ENCODE results near the gene EIF4E3. TPM values are rescaled to one million over a fixed set of nuclear protein-coding genes. Genes with fewer than 3 reads are reported as not detected.

EIF4E3 gene
- total and polyA plus RNA-seq, 9 donors: 4.2 to 10.4 (median 8.1) TPM

- WGBS (ENCODE audit: insufficient coverage): 85% methylated on average over 6 of the region's 8 CpGs
- no peaks in the 10 kb centered on the region for H3K9me3 ChIP-seq (replicated peaks; ENCODE audit: control insufficient read depth, low read depth, low read length)
Observed at GRCh38 chr3:71655061-71655460, 70.1 kb downstream of the EIF4E3 start.

GRCh38 chr3:71653414-71653807 lies 71.8 kb downstream of the EIF4E3 start:
- no peaks in the 10 kb centered on the region for H3K36me3 ChIP-seq (ENCODE audit: control insufficient read depth, insufficient read depth, low read length)
- H3K27me3 ChIP-seq (ENCODE audit: control insufficient read depth, insufficient read depth, low read length): no peaks in the 10 kb centered on the region
- peaks cover 2% of the 10 kb centered on the region for H3K4me1 ChIP-seq (ENCODE audit: control insufficient read depth, insufficient read depth, low read length)
- no CpG with 5 or more reads among the region's 6 CpGs for WGBS (ENCODE audit: insufficient coverage)
- peak; percentile 63 for DNase-seq
- H3K9me3 ChIP-seq (replicated peaks; ENCODE audit: control insufficient read depth, low read depth, low read length): no peaks in the 10 kb centered on the region
- no peak overlapping the region for H3K27ac ChIP-seq (ENCODE audit: low read length)
- no peak overlapping the region for H3K4me3 ChIP-seq (ENCODE audit: low read length)

More at GRCh38 chr3:71655061-71655460, 70.1 kb downstream of the EIF4E3 start:
- Histone ChIP-seq H3K4me1 (ENCODE audit: control insufficient read depth, insufficient read depth, low read length) (peaks cover 2% of the 10 kb centered on the region), H3K27ac (ENCODE audit: low read length) (no peak overlapping the region), H3K4me3 (ENCODE audit: low read length) (no peak overlapping the region), H3K36me3 (ENCODE audit: control insufficient read depth, insufficient read depth, low read length) (no peaks in the 10 kb centered on the region), H3K27me3 (ENCODE audit: control insufficient read depth, insufficient read depth, low read length) (no peaks in the 10 kb centered on the region)
- DNase-seq: no peak

GRCh38 chr3:71652781-71653413 lies 72.3 kb downstream of the EIF4E3 start:
- H3K4me3 ChIP-seq (ENCODE audit: low read length): no peak overlapping the region
- no peaks in the 10 kb centered on the region for H3K4me1 ChIP-seq (ENCODE audit: control insufficient read depth, insufficient read depth, low read length)
- H3K9me3 ChIP-seq (replicated peaks; ENCODE audit: control insufficient read depth, low read depth, low read length): no peaks in the 10 kb centered on the region
- no peaks in the 10 kb centered on the region for H3K27me3 ChIP-seq (ENCODE audit: control insufficient read depth, insufficient read depth, low read length)
- 22% methylated on average over 7 of the region's 14 CpGs for WGBS (ENCODE audit: insufficient coverage)
- H3K27ac ChIP-seq (ENCODE audit: low read length): no peak overlapping the region
- no peaks in the 10 kb centered on the region for H3K36me3 ChIP-seq (ENCODE audit: control insufficient read depth, insufficient read depth, low read length)
- DNase-seq: peak; percentile 81

GRCh38 chr3:71651625-71652024 lies 73.6 kb downstream of the EIF4E3 start:
- Histone ChIP-seq H3K4me1 (ENCODE audit: control insufficient read depth, insufficient read depth, low read length) (no peaks in the 10 kb centered on the region), H3K36me3 (ENCODE audit: control insufficient read depth, insufficient read depth, low read length) (no peaks in the 10 kb centered on the region), H3K4me3 (ENCODE audit: low read length) (no peak overlapping the region), H3K27ac (ENCODE audit: low read length) (no peak overlapping the region), H3K9me3 (replicated peaks; ENCODE audit: control insufficient read depth, low read depth, low read length) (no peaks in the 10 kb centered on the region), H3K27me3 (ENCODE audit: control insufficient read depth, insufficient read depth, low read length) (no peaks in the 10 kb centered on the region)
- no peak for DNase-seq
- 63% methylated on average over 4 of the region's 6 CpGs for WGBS (ENCODE audit: insufficient coverage)

- WGBS (ENCODE audit: insufficient coverage): 67% methylated on average over 1 of the region's 5 CpGs
- Histone ChIP-seq H3K27ac (ENCODE audit: low read length) (no peak overlapping the region), H3K4me3 (ENCODE audit: low read length) (no peak overlapping the region), H3K36me3 (ENCODE audit: control insufficient read depth, insufficient read depth, low read length) (no peaks in the 10 kb centered on the region), H3K9me3 (replicated peaks; ENCODE audit: control insufficient read depth, low read depth, low read length) (no peaks in the 10 kb centered on the region), H3K27me3 (ENCODE audit: control insufficient read depth, insufficient read depth, low read length) (no peaks in the 10 kb centered on the region), H3K4me1 (ENCODE audit: control insufficient read depth, insufficient read depth, low read length) (no peaks in the 10 kb centered on the region)
- DNase-seq: no peak
Observed at GRCh38 chr3:71650372-71650771, 74.8 kb downstream of the EIF4E3 start.

GRCh38 chr3:71649757-71650156 lies 75.4 kb downstream of the EIF4E3 start:
- Histone ChIP-seq H3K27me3 (ENCODE audit: control insufficient read depth, insufficient read depth, low read length) (no peaks in the 10 kb centered on the region), H3K4me1 (ENCODE audit: control insufficient read depth, insufficient read depth, low read length) (no peaks in the 10 kb centered on the region), H3K27ac (ENCODE audit: low read length) (no peak overlapping the region), H3K36me3 (ENCODE audit: control insufficient read depth, insufficient read depth, low read length) (no peaks in the 10 kb centered on the region), H3K9me3 (replicated peaks; ENCODE audit: control insufficient read depth, low read depth, low read length) (no peaks in the 10 kb centered on the region), H3K4me3 (ENCODE audit: low read length) (no peak overlapping the region)
- DNase-seq: no peak
- 86% methylated on average over 2 of the region's 6 CpGs for WGBS (ENCODE audit: insufficient coverage)

GRCh38 chr3:71647751-71648150 lies 77.5 kb downstream of the EIF4E3 start:
- DNase-seq: no peak
- H3K4me1 ChIP-seq (ENCODE audit: control insufficient read depth, insufficient read depth, low read length): no peaks in the 10 kb centered on the region
- no peaks in the 10 kb centered on the region for H3K9me3 ChIP-seq (replicated peaks; ENCODE audit: control insufficient read depth, low read depth, low read length)
- H3K27ac ChIP-seq (ENCODE audit: low read length): no peak overlapping the region
- no CpG with 5 or more reads among the region's 3 CpGs for WGBS (ENCODE audit: insufficient coverage)
- no peaks in the 10 kb centered on the region for H3K36me3 ChIP-seq (ENCODE audit: control insufficient read depth, insufficient read depth, low read length)
- no peaks in the 10 kb centered on the region for H3K27me3 ChIP-seq (ENCODE audit: control insufficient read depth, insufficient read depth, low read length)
- H3K4me3 ChIP-seq (ENCODE audit: low read length): no peak overlapping the region

- Histone ChIP-seq H3K27me3 (ENCODE audit: control insufficient read depth, insufficient read depth, low read length) (no peaks in the 10 kb centered on the region), H3K4me1 (ENCODE audit: control insufficient read depth, insufficient read depth, low read length) (no peaks in the 10 kb centered on the region), H3K36me3 (ENCODE audit: control insufficient read depth, insufficient read depth, low read length) (no peaks in the 10 kb centered on the region), H3K9me3 (replicated peaks; ENCODE audit: control insufficient read depth, low read depth, low read length) (no peaks in the 10 kb centered on the region), H3K4me3 (ENCODE audit: low read length) (no peak overlapping the region), H3K27ac (ENCODE audit: low read length) (no peak overlapping the region)
- no peak for DNase-seq
Observed at GRCh38 chr3:71646971-71647370, 78.2 kb downstream of the EIF4E3 start.

GRCh38 chr3:71645140-71645539 lies 80.1 kb downstream of the EIF4E3 start:
- WGBS (ENCODE audit: insufficient coverage): 90% methylated on average over 3 of the region's 3 CpGs

GRCh38 chr3:71641674-71642073 lies 83.5 kb downstream of the EIF4E3 start:
- 89% methylated on average over 2 of the region's 4 CpGs for WGBS (ENCODE audit: insufficient coverage)
- Histone ChIP-seq H3K9me3 (replicated peaks; ENCODE audit: control insufficient read depth, low read depth, low read length) (no peaks in the 10 kb centered on the region), H3K27me3 (ENCODE audit: control insufficient read depth, insufficient read depth, low read length) (no peaks in the 10 kb centered on the region), H3K27ac (ENCODE audit: low read length) (no peak overlapping the region), H3K4me3 (ENCODE audit: low read length) (no peak overlapping the region), H3K4me1 (ENCODE audit: control insufficient read depth, insufficient read depth, low read length) (no peaks in the 10 kb centered on the region), H3K36me3 (ENCODE audit: control insufficient read depth, insufficient read depth, low read length) (no peaks in the 10 kb centered on the region)
- DNase-seq: no peak

More at GRCh38 chr3:71645140-71645539, 80.1 kb downstream of the EIF4E3 start:
- Histone ChIP-seq H3K27ac (ENCODE audit: low read length) (no peak overlapping the region), H3K4me3 (ENCODE audit: low read length) (no peak overlapping the region), H3K27me3 (ENCODE audit: control insufficient read depth, insufficient read depth, low read length) (no peaks in the 10 kb centered on the region), H3K4me1 (ENCODE audit: control insufficient read depth, insufficient read depth, low read length) (no peaks in the 10 kb centered on the region), H3K9me3 (replicated peaks; ENCODE audit: control insufficient read depth, low read depth, low read length) (no peaks in the 10 kb centered on the region), H3K36me3 (ENCODE audit: control insufficient read depth, insufficient read depth, low read length) (no peaks in the 10 kb centered on the region)
- no peak for DNase-seq
